ENCODE results near the gene MAP3K5. TPM values are rescaled to one million over a fixed set of nuclear protein-coding genes. Genes with fewer than 3 reads are reported as not detected.
A peak's percentile ranks its signal among the peaks of the same experiment; 100 is the strongest.
"Not testable (repeated sequence)": the region's sequence is repeated elsewhere in the genome, so short reads cannot be mapped to it uniquely, and the experiment has no call there.

The MAP3K5 gene
- total RNA-seq, 2 experiments from 2014 or later: 18.3 to 19.8 TPM

- DNase-seq: no peak
- H3K27me3 Mint-ChIP-seq: peaks cover 3% of the 10 kb centered on the region
- peaks cover 2% of the 10 kb centered on the region for H3K9me3 Mint-ChIP-seq
- peaks cover 1% of the 10 kb centered on the region for H3K4me1 Mint-ChIP-seq
- no peak for ATAC-seq (ENCODE audit: low read depth)
- peak overlapping the region; percentile 34 for H3K27ac Mint-ChIP-seq
- POLR2A ChIA-PET: no interaction called here
- peaks cover 1% of the 10 kb centered on the region for H3K36me3 Mint-ChIP-seq
- no peak overlapping the region for H3K4me3 Mint-ChIP-seq
Observed at GRCh38 chr6:136812174-136812573, 19.9 kb upstream of the MAP3K5 start.

- DNase-seq (no peak), ATAC-seq (ENCODE audit: low read depth) (no peak)
- H3K9me3 Mint-ChIP-seq: peaks cover 1% of the 10 kb centered on the region
- no peak overlapping the region for H3K27ac Mint-ChIP-seq
- peaks cover 1% of the 10 kb centered on the region for H3K4me1 Mint-ChIP-seq
- POLR2A ChIA-PET: no interaction called here
- H3K4me3 Mint-ChIP-seq: no peak overlapping the region
- H3K36me3 Mint-ChIP-seq: peaks cover 1% of the 10 kb centered on the region
- peaks cover 2% of the 10 kb centered on the region for H3K27me3 Mint-ChIP-seq
Observed at GRCh38 chr6:136811272-136811671, 19.0 kb upstream of the MAP3K5 start.

- no peaks in the 10 kb centered on the region for H3K36me3 Mint-ChIP-seq
- POLR2A ChIA-PET: interaction anchor here (0.7 kb wide), 1 partner anchor 1945 kb away, joined by 5 read pairs; no protein-coding TSS in a partner anchor
- ATAC-seq (ENCODE audit: low read depth): no peak
- no peaks in the 10 kb centered on the region for H3K9me3 Mint-ChIP-seq
- DNase-seq: no peak
- no peak overlapping the region for H3K4me3 Mint-ChIP-seq
- H3K27ac Mint-ChIP-seq: no peak overlapping the region
- H3K4me1 Mint-ChIP-seq: no peaks in the 10 kb centered on the region
- H3K27me3 Mint-ChIP-seq: peaks cover 2% of the 10 kb centered on the region
Observed at GRCh38 chr6:136809091-136809860, 17.0 kb upstream of the MAP3K5 start.

- Mint-ChIP-seq H3K27ac (no peak overlapping the region), H3K9me3 (no peaks in the 10 kb centered on the region), H3K36me3 (no peaks in the 10 kb centered on the region), H3K4me3 (no peak overlapping the region), H3K27me3 (peaks cover 10% of the 10 kb centered on the region), H3K4me1 (no peaks in the 10 kb centered on the region)
- ATAC-seq (ENCODE audit: low read depth) (no peak), DNase-seq (no peak)
- POLR2A ChIA-PET: no interaction called here
Observed at GRCh38 chr6:136803608-136804007, 11.3 kb upstream of the MAP3K5 start.

GRCh38 chr6:136801581-136801980 lies 9.3 kb upstream of the MAP3K5 start:
- no peaks in the 10 kb centered on the region for H3K36me3 Mint-ChIP-seq
- no peaks in the 10 kb centered on the region for H3K4me1 Mint-ChIP-seq
- no peaks in the 10 kb centered on the region for H3K9me3 Mint-ChIP-seq
- no peak for ATAC-seq (ENCODE audit: low read depth)
- POLR2A ChIA-PET: no interaction called here
- no peak overlapping the region for H3K27ac Mint-ChIP-seq
- DNase-seq: no peak
- no peak overlapping the region for H3K4me3 Mint-ChIP-seq
- peaks cover 16% of the 10 kb centered on the region for H3K27me3 Mint-ChIP-seq

- POLR2A ChIA-PET: no interaction called here
- DNase-seq: no peak
- peaks cover 14% of the 10 kb centered on the region for H3K27me3 Mint-ChIP-seq
- peaks cover 5% of the 10 kb centered on the region for H3K4me1 Mint-ChIP-seq
- ATAC-seq (ENCODE audit: low read depth): no peak
- H3K4me3 Mint-ChIP-seq: no peak overlapping the region
- H3K36me3 Mint-ChIP-seq: no peaks in the 10 kb centered on the region
- H3K27ac Mint-ChIP-seq: no peak overlapping the region
- H3K9me3 Mint-ChIP-seq: no peaks in the 10 kb centered on the region
Observed at GRCh38 chr6:136798044-136798443, 5.8 kb upstream of the MAP3K5 start.

GRCh38 chr6:136795996-136796395 lies 3.7 kb upstream of the MAP3K5 start:
- no peak overlapping the region for H3K4me3 Mint-ChIP-seq
- H3K4me1 Mint-ChIP-seq: peaks cover 9% of the 10 kb centered on the region
- DNase-seq: no peak
- no peak for ATAC-seq (ENCODE audit: low read depth)
- no peak overlapping the region for H3K27ac Mint-ChIP-seq
- H3K27me3 Mint-ChIP-seq: peaks cover 12% of the 10 kb centered on the region
- POLR2A ChIA-PET: no interaction called here
- H3K9me3 Mint-ChIP-seq: no peaks in the 10 kb centered on the region
- no peaks in the 10 kb centered on the region for H3K36me3 Mint-ChIP-seq

GRCh38 chr6:136795386-136795785 lies 3.1 kb upstream of the MAP3K5 start:
- H3K4me1 Mint-ChIP-seq: peaks cover 15% of the 10 kb centered on the region
- H3K9me3 Mint-ChIP-seq: no peaks in the 10 kb centered on the region
- ATAC-seq (ENCODE audit: low read depth) (no peak), DNase-seq (no peak)
- no peak overlapping the region for H3K27ac Mint-ChIP-seq
- peaks cover 12% of the 10 kb centered on the region for H3K27me3 Mint-ChIP-seq
- H3K36me3 Mint-ChIP-seq: no peaks in the 10 kb centered on the region
- POLR2A ChIA-PET: no interaction called here
- H3K4me3 Mint-ChIP-seq: no peak overlapping the region

GRCh38 chr6:136793363-136793762 lies 1.1 kb upstream of the MAP3K5 start:
- peaks cover 26% of the 10 kb centered on the region for H3K4me1 Mint-ChIP-seq
- peaks cover 8% of the 10 kb centered on the region for H3K36me3 Mint-ChIP-seq
- DNase-seq: no peak

GRCh38 chr6:136792095-136792409 lies 225 bp downstream of the MAP3K5 start:
- Mint-ChIP-seq H3K4me3 (peak overlapping the region; percentile 96), H3K36me3 (peaks cover 11% of the 10 kb centered on the region), H3K4me1 (peaks cover 38% of the 10 kb centered on the region), H3K27ac (peak overlapping the region; percentile 97), H3K9me3 (no peaks in the 10 kb centered on the region), H3K27me3 (peaks cover 2% of the 10 kb centered on the region)
- no peak for DNase-seq
- ATAC-seq (ENCODE audit: low read depth): no peak
- POLR2A ChIA-PET: interaction anchor here (0.7 to 5.3 kb wide), 19 partner anchors 8 to 502 kb away, joined by 3 to 93 read pairs (median 4); partner anchors contain the start of genes BCLAF1 and PEX7

More at GRCh38 chr6:136793363-136793762, 1.1 kb upstream of the MAP3K5 start:
- peak overlapping the region; percentile 96 for H3K4me3 Mint-ChIP-seq
- no peak for ATAC-seq (ENCODE audit: low read depth)
- POLR2A ChIA-PET: interaction anchor here (1.0 to 5.3 kb wide), 4 partner anchors 29 to 424 kb away, joined by 3 to 93 read pairs (median 26); partner anchors contain the start of gene PEX7
- H3K27ac Mint-ChIP-seq: peak overlapping the region; percentile 37
- H3K27me3 Mint-ChIP-seq: peaks cover 7% of the 10 kb centered on the region
- no peaks in the 10 kb centered on the region for H3K9me3 Mint-ChIP-seq

- DNase-seq (peak; percentile 65), ATAC-seq (ENCODE audit: low read depth) (peak; percentile 9)
- Mint-ChIP-seq H3K27me3 (peaks cover 2% of the 10 kb centered on the region), H3K27ac (peak overlapping the region; percentile 86), H3K36me3 (peaks cover 11% of the 10 kb centered on the region), H3K4me1 (peaks cover 41% of the 10 kb centered on the region), H3K4me3 (peak overlapping the region; percentile 96), H3K9me3 (no peaks in the 10 kb centered on the region)
- POLR2A ChIA-PET: interaction anchor here (0.7 to 5.3 kb wide), 18 partner anchors 8 to 502 kb away, joined by 3 to 93 read pairs (median 4); partner anchors contain the start of genes BCLAF1 and PEX7
Observed at GRCh38 chr6:136791296-136792094, 782 bp downstream of the MAP3K5 start.

GRCh38 chr6:136790411-136791295 lies 1.6 kb downstream of the MAP3K5 start:
- H3K36me3 Mint-ChIP-seq: peaks cover 12% of the 10 kb centered on the region
- POLR2A ChIA-PET: interaction anchor here (1.5 to 5.3 kb wide), 4 partner anchors 27 to 146 kb away, joined by 3 to 93 read pairs (median 36); no protein-coding TSS in a partner anchor
- DNase-seq: no peak
- H3K9me3 Mint-ChIP-seq: no peaks in the 10 kb centered on the region
- H3K4me1 Mint-ChIP-seq: peaks cover 44% of the 10 kb centered on the region
- no peak for ATAC-seq (ENCODE audit: low read depth)
- H3K27ac Mint-ChIP-seq: peak overlapping the region; percentile 86
- peak overlapping the region; percentile 96 for H3K4me3 Mint-ChIP-seq
- H3K27me3 Mint-ChIP-seq: peaks cover 2% of the 10 kb centered on the region

- not testable (repeated sequence) for H3K27ac Mint-ChIP-seq; H3K9me3 Mint-ChIP-seq; H3K27me3 Mint-ChIP-seq; ATAC-seq (ENCODE audit: low read depth); DNase-seq
- Mint-ChIP-seq H3K4me1 (peaks cover 56% of the 10 kb centered on the region), H3K4me3 (peak overlapping the region; percentile 39), H3K36me3 (peaks cover 21% of the 10 kb centered on the region)
- POLR2A ChIA-PET: interaction anchor here (1.0 to 5.3 kb wide), 2 partner anchors 37 to 142 kb away, joined by 3 to 41 read pairs; no protein-coding TSS in a partner anchor
Observed at GRCh38 chr6:136789440-136789839, 2.8 kb downstream of the MAP3K5 start.
